Thyroid gland (tissue), 4 donors: ENCODE data around the gene GPC5. TPM values are rescaled to one million over a fixed set of nuclear protein-coding genes. Genes with fewer than 3 reads are reported as not detected.

Experiments used
- DNase-seq, 2 donors: peaks; one replicate each; pipeline ENCODE4 v3.0.0-alpha.2; 2019
- H3K27ac ChIP-seq, 3 donors: fragments of 200-600 bp; sonication (generic); 1 replicate in 2 of 3; 2 replicates in 1 of 3; pipeline ENCODE4 v1.5.1; 2016 to 2019; ENCODE audit warnings: mild to moderate bottlenecking in 1 of 3, moderate library complexity in 1 of 3
- H3K27me3 ChIP-seq: fragments of 200-600 bp; sonication (generic); one replicate; pipeline ENCODE4 v1.5.1; 2019
- H3K36me3 ChIP-seq, 2 donors: fragments of 200-600 bp; sonication (generic); one replicate each; pipeline ENCODE4 v1.5.1; 2016 to 2019
- H3K4me1 ChIP-seq, 2 donors: fragments of 200-600 bp; sonication (generic); one replicate each; pipeline ENCODE4 v1.5.1; 2017 to 2019
- H3K4me3 ChIP-seq, 3 donors: fragments of 200-600 bp; sonication (generic); replicated peaks in 1 of 3; 1 replicate in 2 of 3; 2 replicates in 1 of 3; pipeline ENCODE4 v1.5.1; 2016; ENCODE audit warnings: mild to moderate bottlenecking in 1 of 3
- H3K9me3 ChIP-seq: fragments of 200-600 bp; sonication (generic); one replicate; pipeline ENCODE4 v1.5.1; 2017
- POLR2A ChIP-seq, 2 donors: fragments of 450-650 bp; IDR thresholded peaks; one replicate each; pipeline ENCODE4 v1.6.1; 2017; ENCODE audit warnings: antibody characterized with exemption in 2 of 2, mild to moderate bottlenecking in 2 of 2, moderate library complexity in 1 of 2
- WGBS, 2 donors: methylation state at CpG; one replicate each; pipeline ENCODE4 v1.1.5; 2017; 5-methylcytosine and 5-hydroxymethylcytosine counted together
- intact Hi-C: fragments of 100-400 bp; cut with DNase I; formaldehyde crosslinking; loops from one replicate; pipeline ENCODE4 v1.15.1; 2023
- total RNA-seq, 4 donors: library from RNA; depleted of rRNA; stranded (reverse); fragments of >200 nt; gene quantifications; one replicate each; pipeline ENCODE4 v1.2.3, GENCODE V29; 2016
- TF ChIP-seq, protein P1 (sequence below), 6 experiments: fragments of 200-600 bp in 3 of 6; fragments of 450-650 bp in 3 of 6; sonication (generic) in 3 of 6; IDR thresholded peaks; one replicate each; pipeline ENCODE4 v1.5.1; 2016 to 2019; ENCODE audit warnings: antibody characterized with exemption in 6 of 6, mild to moderate bottlenecking in 2 of 6, inconsistent platforms in 1 of 6, moderate library complexity in 1 of 6

The GPC5 gene
- total RNA-seq, 4 donors from 2014 or later: 0.67 to 2.3 (median 1.3) TPM

DNA sequence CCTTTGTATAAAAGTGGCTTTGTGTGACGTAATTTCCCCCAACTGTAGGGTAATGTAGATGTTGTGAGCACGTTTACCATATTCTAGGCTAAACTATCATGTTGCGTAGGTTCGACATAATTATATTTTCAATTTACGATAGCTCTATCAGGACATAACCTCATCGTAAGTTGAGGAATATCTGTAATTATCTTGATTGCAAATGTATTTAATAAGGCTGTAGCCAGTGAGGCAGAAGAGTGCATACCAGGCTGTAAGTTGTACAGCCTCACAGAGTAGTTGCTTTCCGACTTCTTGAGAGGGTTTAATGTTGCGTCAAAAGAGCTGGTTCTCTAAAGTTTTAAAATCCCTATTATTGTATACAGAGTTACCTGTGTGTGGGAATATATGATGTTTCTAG lies 988.8 kb downstream of the GPC5 start:
- TF ChIP-seq, protein P1, sequence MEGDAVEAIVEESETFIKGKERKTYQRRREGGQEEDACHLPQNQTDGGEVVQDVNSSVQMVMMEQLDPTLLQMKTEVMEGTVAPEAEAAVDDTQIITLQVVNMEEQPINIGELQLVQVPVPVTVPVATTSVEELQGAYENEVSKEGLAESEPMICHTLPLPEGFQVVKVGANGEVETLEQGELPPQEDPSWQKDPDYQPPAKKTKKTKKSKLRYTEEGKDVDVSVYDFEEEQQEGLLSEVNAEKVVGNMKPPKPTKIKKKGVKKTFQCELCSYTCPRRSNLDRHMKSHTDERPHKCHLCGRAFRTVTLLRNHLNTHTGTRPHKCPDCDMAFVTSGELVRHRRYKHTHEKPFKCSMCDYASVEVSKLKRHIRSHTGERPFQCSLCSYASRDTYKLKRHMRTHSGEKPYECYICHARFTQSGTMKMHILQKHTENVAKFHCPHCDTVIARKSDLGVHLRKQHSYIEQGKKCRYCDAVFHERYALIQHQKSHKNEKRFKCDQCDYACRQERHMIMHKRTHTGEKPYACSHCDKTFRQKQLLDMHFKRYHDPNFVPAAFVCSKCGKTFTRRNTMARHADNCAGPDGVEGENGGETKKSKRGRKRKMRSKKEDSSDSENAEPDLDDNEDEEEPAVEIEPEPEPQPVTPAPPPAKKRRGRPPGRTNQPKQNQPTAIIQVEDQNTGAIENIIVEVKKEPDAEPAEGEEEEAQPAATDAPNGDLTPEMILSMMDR (IDR thresholded peaks at IDR 0.05): no peak
- no peak for TF ChIP-seq POLR2A (IDR thresholded peaks at IDR 0.05)
- 81 to 92% methylated on average over 8 of the region's 8 CpGs for WGBS, 2 donors

DNA sequence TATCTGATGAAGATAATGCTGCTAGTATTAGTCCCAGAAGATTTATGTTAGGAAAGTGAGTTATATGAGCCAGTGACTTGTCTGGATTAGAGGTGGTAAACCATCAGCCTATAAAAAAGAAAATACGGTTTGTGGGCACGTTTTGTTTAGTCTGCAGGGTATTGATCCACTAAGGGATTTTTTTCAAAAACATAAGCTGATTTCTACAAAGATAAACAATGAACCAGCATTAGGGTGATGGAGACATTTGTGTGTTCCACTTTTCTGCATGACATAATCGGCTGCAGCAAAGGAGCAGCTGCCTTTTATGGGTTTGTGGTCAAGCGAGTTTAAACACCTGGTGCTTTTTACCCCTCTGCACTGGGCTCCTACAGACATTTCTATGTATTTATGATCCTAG lies 991.8 kb downstream of the GPC5 start:
- Histone ChIP-seq H3K27ac (no peak overlapping the region), H3K9me3 (no peaks in the 10 kb centered on the region), H3K4me3 (no peak overlapping the region), H3K36me3 (no peaks in the 10 kb centered on the region), H3K4me1 (no peaks in the 10 kb centered on the region), H3K27me3 (no peaks in the 10 kb centered on the region)
- no peak for DNase-seq
- 73 to 79% methylated on average over 4 of the region's 4 CpGs for WGBS, 2 donors
- intact Hi-C loops: no loop called here
- TF ChIP-seq, protein P1 (IDR thresholded peaks at IDR 0.05): no peak
- TF ChIP-seq POLR2A (IDR thresholded peaks at IDR 0.05): no peak

More for the DNA sequence above, 988.8 kb downstream of the GPC5 start:
- H3K9me3 ChIP-seq: no peaks in the 10 kb centered on the region
- no peaks in the 10 kb centered on the region for H3K36me3 ChIP-seq
- intact Hi-C loops: no loop called here
- no peaks in the 10 kb centered on the region for H3K27me3 ChIP-seq
- no peak overlapping the region for H3K4me3 ChIP-seq
- H3K27ac ChIP-seq: no peak overlapping the region
- no peaks in the 10 kb centered on the region for H3K4me1 ChIP-seq
- DNase-seq: no peak

DNA sequence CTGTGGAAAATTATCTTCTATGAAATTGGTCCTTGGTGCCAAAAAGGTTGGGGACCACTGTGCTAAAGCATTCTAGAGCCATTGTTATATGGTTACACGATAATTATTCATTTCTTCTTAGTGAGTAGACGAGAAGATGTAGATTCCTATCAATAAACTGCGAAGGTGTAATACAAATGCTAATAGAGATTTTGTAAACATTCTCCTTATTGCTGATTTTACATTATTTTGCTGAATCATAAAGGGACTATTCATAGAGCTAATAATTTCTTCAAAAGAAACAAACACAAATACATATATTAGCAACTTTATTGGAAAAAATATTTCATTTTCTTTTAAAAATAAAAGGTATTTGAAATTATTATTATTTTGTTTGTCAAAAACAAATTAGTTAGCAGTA lies 1005.2 kb downstream of the GPC5 start:
- Histone ChIP-seq H3K27me3 (no peaks in the 10 kb centered on the region), H3K27ac (no peak overlapping the region), H3K9me3 (no peaks in the 10 kb centered on the region), H3K4me1 (no peaks in the 10 kb centered on the region), H3K4me3 (no peak overlapping the region), H3K36me3 (no peaks in the 10 kb centered on the region)
- TF ChIP-seq, protein P1 (IDR thresholded peaks at IDR 0.05): no peak
- no peak for TF ChIP-seq POLR2A (IDR thresholded peaks at IDR 0.05)
- intact Hi-C loops: no loop called here
- no peak for DNase-seq
- WGBS, 2 donors: 90 to 94% methylated on average over 3 of the region's 3 CpGs

DNA sequence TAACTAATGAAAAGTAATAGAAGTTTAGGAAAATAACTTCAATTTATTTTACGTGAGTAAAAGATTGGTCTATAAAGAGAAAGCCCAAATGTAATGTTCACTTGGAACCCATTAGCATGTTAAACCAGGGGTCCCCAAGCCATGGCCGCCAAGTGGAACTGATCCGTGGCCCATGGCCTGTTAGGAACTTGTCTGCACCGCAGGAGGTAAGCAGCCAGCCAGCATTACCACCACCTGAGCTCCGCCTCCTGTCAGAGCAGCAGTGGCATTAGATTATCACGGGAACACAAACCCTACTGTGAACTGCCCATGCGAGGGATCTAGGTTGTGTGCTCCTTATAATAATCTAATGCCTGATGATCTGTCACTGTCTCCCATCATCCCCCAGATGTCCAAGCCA lies 1009.4 kb downstream of the GPC5 start:
- Histone ChIP-seq H3K27ac (no peak overlapping the region), H3K4me1 (no peaks in the 10 kb centered on the region), H3K9me3 (no peaks in the 10 kb centered on the region), H3K4me3 (no peak overlapping the region), H3K27me3 (no peaks in the 10 kb centered on the region), H3K36me3 (no peaks in the 10 kb centered on the region)
- intact Hi-C loops: no loop called here
- 89 to 90% methylated on average over 7 of the region's 7 CpGs for WGBS, 2 donors
- TF ChIP-seq, protein P1 (IDR thresholded peaks at IDR 0.05): no peak
- TF ChIP-seq POLR2A (IDR thresholded peaks at IDR 0.05): no peak
- DNase-seq: no peak

DNA sequence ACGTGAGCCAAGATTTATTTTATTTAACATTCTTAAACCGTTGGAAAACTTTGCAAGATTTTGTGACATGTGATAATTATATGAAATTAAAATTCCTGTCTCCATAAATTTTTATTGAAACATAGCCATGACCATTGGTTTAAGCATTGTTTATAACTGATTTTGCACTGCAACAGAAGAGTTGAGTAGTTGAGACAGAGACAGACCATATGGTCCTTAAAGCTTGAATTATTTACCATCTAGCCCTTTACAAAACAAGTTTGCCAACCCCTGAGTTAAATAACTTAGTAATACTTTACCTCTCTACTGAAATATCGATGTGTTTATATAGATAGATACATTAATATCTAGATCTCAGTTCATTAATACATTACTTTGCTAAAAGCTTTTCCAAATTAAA lies 1014.1 kb downstream of the GPC5 start:
- H3K4me1 ChIP-seq: no peaks in the 10 kb centered on the region
- TF ChIP-seq, protein P1 (IDR thresholded peaks at IDR 0.05): no peak
- no peak for TF ChIP-seq POLR2A (IDR thresholded peaks at IDR 0.05)
- DNase-seq: no peak
- H3K4me3 ChIP-seq: no peak overlapping the region
- WGBS, 2 donors: 79 to 88% methylated on average over 3 of the region's 3 CpGs
- no peak overlapping the region for H3K27ac ChIP-seq
- H3K9me3 ChIP-seq: no peaks in the 10 kb centered on the region
- no peaks in the 10 kb centered on the region for H3K27me3 ChIP-seq
- no peaks in the 10 kb centered on the region for H3K36me3 ChIP-seq
- intact Hi-C loops: no loop called here
